ENCODE measurements around the gene SAMD4A.

DNA sequence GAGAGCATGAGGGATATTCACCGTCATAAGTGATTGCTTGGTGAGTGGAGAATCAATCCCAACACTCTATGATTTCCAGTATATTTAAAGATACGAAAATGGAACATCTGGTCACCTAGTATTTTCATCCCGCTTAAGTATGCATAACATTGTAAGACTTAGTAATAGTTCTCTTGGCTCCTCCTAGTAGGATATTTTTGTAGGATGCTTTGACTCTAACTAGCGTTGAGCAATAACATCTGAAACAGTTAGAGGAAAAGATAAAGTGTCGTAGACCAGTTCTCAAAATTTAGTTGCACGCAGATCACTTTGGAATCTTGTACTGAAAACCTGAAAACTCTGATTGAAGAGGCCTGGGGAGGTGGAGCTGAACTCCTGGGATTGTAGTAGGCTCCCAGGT, 7.6 kb downstream of the SAMD4A start:
- no peak for TF ChIP-seq EZH2phosphoT487 (IDR thresholded peaks at IDR 0.05; ENCODE audit: insufficient read depth, low read depth)
- no peak for TF ChIP-seq EZH2 (IDR thresholded peaks at IDR 0.05; ENCODE audit: insufficient read depth, poor library complexity, severe bottlenecking)
